Urinary bladder (tissue), 2 donors: ENCODE data around the gene C6orf15. TPM values are rescaled to one million over a fixed set of nuclear protein-coding genes. Genes with fewer than 3 reads are reported as not detected.

Experiments
- polyA plus RNA-seq: library from polyadenylated mRNA; stranded (reverse); fragments of 200-250 nt; gene quantifications from one replicate; pipeline ENCODE4 v1.2.3, GENCODE V29; 2013
- small RNA-seq: library from RNA; depleted of rRNA; stranded (forward); fragments of <200 nt; gene quantifications from one replicate; pipeline ENCODE3, GENCODE V24; 2014
- total RNA-seq: library from RNA; depleted of rRNA; stranded (reverse); fragments of >200 nt; gene quantifications from one replicate; pipeline ENCODE4 v1.2.3, GENCODE V29; 2014
- donor health status: healthy.

The C6orf15 gene
- total and polyA plus RNA-seq, 2 donors: not detected

Small RNA genes lying within 50 kb of the gene (small RNA-seq; reads per million reads assigned to genes)
- not detected for gene POLR2LP1
- not detected for gene RNU6-1133P

Other genes with a start within 250 kb of the C6orf15 start
- gene DDR1, start 228.1 kb downstream of the C6orf15 start, total RNA-seq: 33.8 TPM
- 44.7 TPM for gene DDR1, start 228.1 kb downstream of the C6orf15 start, polyA plus RNA-seq
- gene GTF2H4, start 204.4 kb downstream of the C6orf15 start, total RNA-seq: 26.2 TPM
- 25.7 TPM for gene GTF2H4, start 204.4 kb downstream of the C6orf15 start, polyA plus RNA-seq
- gene VARS2, start 198.3 kb downstream of the C6orf15 start, total RNA-seq: 14.4 TPM
- 10.3 TPM for gene VARS2, start 198.3 kb downstream of the C6orf15 start, polyA plus RNA-seq
- not detected for gene SFTA2, start 180.4 kb downstream of the C6orf15 start, total RNA-seq
- not detected for gene SFTA2, start 180.4 kb downstream of the C6orf15 start, polyA plus RNA-seq
- gene MUCL3, start 171.6 kb downstream of the C6orf15 start, total RNA-seq: not detected
- not detected for gene MUCL3, start 171.6 kb downstream of the C6orf15 start, polyA plus RNA-seq
- gene MUC21, start 128.9 kb downstream of the C6orf15 start, total RNA-seq: not detected
- not detected for gene MUC21, start 128.9 kb downstream of the C6orf15 start, polyA plus RNA-seq
- not detected for gene MUC22, start 102.1 kb downstream of the C6orf15 start, total RNA-seq
- gene MUC22, start 102.1 kb downstream of the C6orf15 start, polyA plus RNA-seq: not detected
- gene PSORS1C1, start 2.2 kb upstream of the C6orf15 start, total RNA-seq: 0.48 TPM
- gene PSORS1C1, start 2.2 kb upstream of the C6orf15 start, polyA plus RNA-seq: 6.8 TPM
- not detected for gene CDSN, start 7.9 kb upstream of the C6orf15 start, total RNA-seq
- gene CDSN, start 7.9 kb upstream of the C6orf15 start, polyA plus RNA-seq: not detected
- gene PSORS1C2, start 26.5 kb upstream of the C6orf15 start, total RNA-seq: not detected
- not detected for gene PSORS1C2, start 26.5 kb upstream of the C6orf15 start, polyA plus RNA-seq
- 18.2 TPM for gene CCHCR1, start 45.2 kb upstream of the C6orf15 start, total RNA-seq
- 16.0 TPM for gene CCHCR1, start 45.2 kb upstream of the C6orf15 start, polyA plus RNA-seq
- 12.7 TPM for gene TCF19, start 46.0 kb upstream of the C6orf15 start, total RNA-seq
- gene TCF19, start 46.0 kb upstream of the C6orf15 start, polyA plus RNA-seq: 7.9 TPM
- 3.0 TPM for gene POU5F1, start 58.1 kb upstream of the C6orf15 start, total RNA-seq
- gene POU5F1, start 58.1 kb upstream of the C6orf15 start, polyA plus RNA-seq: 4.4 TPM
- gene HLA-C, start 159.5 kb upstream of the C6orf15 start, total RNA-seq: 108 TPM
- 351 TPM for gene HLA-C, start 159.5 kb upstream of the C6orf15 start, polyA plus RNA-seq
- gene HLA-B, start 244.6 kb upstream of the C6orf15 start, total RNA-seq: 234 TPM
- gene HLA-B, start 244.6 kb upstream of the C6orf15 start, polyA plus RNA-seq: 1,074 TPM